ENCODE measurements around the gene ABHD8.

- TF ChIP-seq YY1 (IDR thresholded peaks at IDR 0.05; ENCODE audit: extremely low read depth, insufficient replicate concordance, low read depth, low read length) (no peak), SIN3A (IDR thresholded peaks at IDR 0.05; ENCODE audit: low read depth) (no peak), CTCF (IDR thresholded peaks at IDR 0.05 in 2 of 3, conservative IDR thresholded peaks at IDR 0.05 in 1 of 3; ENCODE audit: borderline replicate concordance in 1 of 3, insufficient read depth in 1 of 3, low read depth in 2 of 3, low read length in 2 of 3) (no peak), POLR2A (IDR thresholded peaks at IDR 0.05; ENCODE audit: borderline replicate concordance, extremely low read depth, insufficient read depth, insufficient read length) (no peak), ZNF274 (IDR thresholded peaks at IDR 0.05; ENCODE audit: low read depth, low read length) (no peak), SP1 (IDR thresholded peaks at IDR 0.05; ENCODE audit: low read depth) (no peak), SRF (IDR thresholded peaks at IDR 0.05; ENCODE audit: low read depth) (no peak), POLR2AphosphoS5 (IDR thresholded peaks at IDR 0.05; ENCODE audit: low read depth, low read length) (no peak), RAD21 (IDR thresholded peaks at IDR 0.05; ENCODE audit: low read depth) (no peak), EZH2 (IDR thresholded peaks at IDR 0.05) (no peak)
- TF ChIP-seq, protein P1, sequence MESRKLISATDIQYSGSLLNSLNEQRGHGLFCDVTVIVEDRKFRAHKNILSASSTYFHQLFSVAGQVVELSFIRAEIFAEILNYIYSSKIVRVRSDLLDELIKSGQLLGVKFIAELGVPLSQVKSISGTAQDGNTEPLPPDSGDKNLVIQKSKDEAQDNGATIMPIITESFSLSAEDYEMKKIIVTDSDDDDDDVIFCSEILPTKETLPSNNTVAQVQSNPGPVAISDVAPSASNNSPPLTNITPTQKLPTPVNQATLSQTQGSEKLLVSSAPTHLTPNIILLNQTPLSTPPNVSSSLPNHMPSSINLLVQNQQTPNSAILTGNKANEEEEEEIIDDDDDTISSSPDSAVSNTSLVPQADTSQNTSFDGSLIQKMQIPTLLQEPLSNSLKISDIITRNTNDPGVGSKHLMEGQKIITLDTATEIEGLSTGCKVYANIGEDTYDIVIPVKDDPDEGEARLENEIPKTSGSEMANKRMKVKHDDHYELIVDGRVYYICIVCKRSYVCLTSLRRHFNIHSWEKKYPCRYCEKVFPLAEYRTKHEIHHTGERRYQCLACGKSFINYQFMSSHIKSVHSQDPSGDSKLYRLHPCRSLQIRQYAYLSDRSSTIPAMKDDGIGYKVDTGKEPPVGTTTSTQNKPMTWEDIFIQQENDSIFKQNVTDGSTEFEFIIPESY (IDR thresholded peaks at IDR 0.05; ENCODE audit: extremely low read depth, insufficient replicate concordance, low read length) = no peak
Observed at GRCh38 chr19:17266026-17266425, 37.2 kb downstream of the ABHD8 start.

Measured in HCT116 (cell line).